DND-41 (cell line): ENCODE results near the gene PUM2.

ENCODE experiments used
- ATAC-seq: fragments of 200-7000 bp; cut with Tn5 transposase; 3 replicates; pipeline ENCODE4 v1.9.1; 2021; ENCODE audit warnings: low read depth; ENCODE audit not compliant: insufficient read depth
- DNase-seq: peaks from one replicate; pipeline ENCODE4 v3.0.0-alpha.2; 2020
- H2AFZ ChIP-seq: 2 replicates; pipeline ENCODE4 v1.6.0; 2012; ENCODE audit warnings: low read depth, low read length
- H3K27ac ChIP-seq: 2 replicates; pipeline ENCODE4 v1.5.1; 2012; ENCODE audit warnings: low read length, inconsistent platforms
- H3K27me3 ChIP-seq: fragments of 200-600 bp; sonication (generic); 2 replicates; pipeline ENCODE4 v1.6.0; 2012; ENCODE audit warnings: low read length, mild to moderate bottlenecking, inconsistent platforms; ENCODE audit not compliant: insufficient read depth, poor library complexity
- H3K36me3 ChIP-seq: 2 replicates; pipeline ENCODE4 v1.5.1; 2012; ENCODE audit warnings: low read length, inconsistent platforms; ENCODE audit not compliant: insufficient read depth
- H3K4me1 ChIP-seq: 2 replicates; pipeline ENCODE4 v1.5.1; 2012; ENCODE audit warnings: mild to moderate bottlenecking, low read length; ENCODE audit not compliant: insufficient read depth
- H3K4me2 ChIP-seq: 2 replicates; pipeline ENCODE4 v1.6.0; 2012; ENCODE audit warnings: mild to moderate bottlenecking, moderate library complexity, low read length, inconsistent platforms; ENCODE audit not compliant: insufficient read depth
- H3K4me3 ChIP-seq, 2 experiments: fragments of 200-600 bp in 1 of 2; shearing (Covaris generic) in 1 of 2; 2 replicates each; pipeline ENCODE4 v1.5.1; 2012 to 2016; ENCODE audit warnings: inconsistent platforms in 2 of 2, low read length in 2 of 2, mild to moderate bottlenecking in 2 of 2, low read depth in 1 of 2, moderate library complexity in 1 of 2
- H3K79me2 ChIP-seq: 2 replicates; pipeline ENCODE4 v1.6.0; 2012; ENCODE audit warnings: low read length, inconsistent platforms; ENCODE audit not compliant: insufficient read depth
- H3K9ac ChIP-seq: 2 replicates; pipeline ENCODE4 v1.6.0; 2012; ENCODE audit warnings: low read depth, mild to moderate bottlenecking, inconsistent platforms, low read length, moderate library complexity
- H3K9me3 ChIP-seq: 2 replicates; pipeline ENCODE4 v1.5.1; 2012; ENCODE audit warnings: low read length, moderate library complexity, mild to moderate bottlenecking, inconsistent platforms; ENCODE audit not compliant: insufficient read depth, severe bottlenecking
- H4K20me1 ChIP-seq: 2 replicates; pipeline ENCODE4 v1.6.0; 2012; ENCODE audit warnings: low read length; ENCODE audit not compliant: insufficient read depth
- EZH2 ChIP-seq: IDR thresholded peaks from 3 replicates; pipeline ENCODE4 v1.6.1; 2012; ENCODE audit warnings: borderline replicate concordance, low read depth, mild to moderate bottlenecking, moderate library complexity, low read length, inconsistent platforms; ENCODE audit not compliant: severe bottlenecking
- TF ChIP-seq, protein P1 (sequence below): IDR thresholded peaks from 2 replicates; pipeline ENCODE4 v1.5.1; 2012; ENCODE audit warnings: borderline replicate concordance, low read length, moderate library complexity, mild to moderate bottlenecking; ENCODE audit not compliant: poor library complexity, severe bottlenecking; ENCODE audit errors: extremely low read depth

The PUM2 gene

DNA sequence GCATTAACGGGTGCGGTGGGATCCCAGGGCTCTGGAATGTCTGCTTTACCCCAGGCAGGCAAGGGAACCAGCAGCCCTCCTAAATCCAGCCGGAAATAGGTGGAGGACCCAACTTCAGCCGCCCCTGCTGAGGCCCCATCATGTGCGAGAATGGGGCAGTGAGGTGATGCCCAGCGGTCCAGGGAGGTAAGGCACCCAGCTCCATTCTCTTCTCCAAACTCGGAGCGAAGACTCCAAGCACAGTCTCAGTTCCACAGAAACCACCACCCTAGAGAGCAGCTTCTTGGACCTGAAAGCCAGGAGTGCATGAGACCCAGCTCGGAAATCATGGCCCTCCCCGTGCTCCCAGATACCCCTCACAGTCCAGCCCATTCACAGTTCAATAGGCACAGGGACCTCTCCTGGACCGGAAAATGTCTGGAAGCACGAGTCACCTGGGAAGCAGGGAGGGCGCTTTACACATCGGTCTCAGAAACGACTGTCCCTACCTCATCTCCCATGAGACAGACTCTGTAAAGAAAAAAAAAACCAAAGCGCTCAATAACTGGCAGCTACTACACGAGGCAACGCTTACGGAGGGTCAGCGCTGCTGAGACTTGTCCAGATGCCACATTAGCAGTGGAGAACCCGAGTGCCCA, 127.8 kb downstream of the PUM2 start:
- Histone ChIP-seq H3K4me3 (no peak overlapping the region), H3K79me2 (no peaks in the 10 kb centered on the region), H3K36me3 (no peaks in the 10 kb centered on the region), H3K27me3 (no peaks in the 10 kb centered on the region), H3K9me3 (no peaks in the 10 kb centered on the region), H3K4me2 (no peak overlapping the region), H2AFZ (no peak overlapping the region), H3K9ac (no peak overlapping the region), H4K20me1 (no peaks in the 10 kb centered on the region), H3K4me1 (no peaks in the 10 kb centered on the region), H3K27ac (no peak overlapping the region)
- TF ChIP-seq, protein P1, sequence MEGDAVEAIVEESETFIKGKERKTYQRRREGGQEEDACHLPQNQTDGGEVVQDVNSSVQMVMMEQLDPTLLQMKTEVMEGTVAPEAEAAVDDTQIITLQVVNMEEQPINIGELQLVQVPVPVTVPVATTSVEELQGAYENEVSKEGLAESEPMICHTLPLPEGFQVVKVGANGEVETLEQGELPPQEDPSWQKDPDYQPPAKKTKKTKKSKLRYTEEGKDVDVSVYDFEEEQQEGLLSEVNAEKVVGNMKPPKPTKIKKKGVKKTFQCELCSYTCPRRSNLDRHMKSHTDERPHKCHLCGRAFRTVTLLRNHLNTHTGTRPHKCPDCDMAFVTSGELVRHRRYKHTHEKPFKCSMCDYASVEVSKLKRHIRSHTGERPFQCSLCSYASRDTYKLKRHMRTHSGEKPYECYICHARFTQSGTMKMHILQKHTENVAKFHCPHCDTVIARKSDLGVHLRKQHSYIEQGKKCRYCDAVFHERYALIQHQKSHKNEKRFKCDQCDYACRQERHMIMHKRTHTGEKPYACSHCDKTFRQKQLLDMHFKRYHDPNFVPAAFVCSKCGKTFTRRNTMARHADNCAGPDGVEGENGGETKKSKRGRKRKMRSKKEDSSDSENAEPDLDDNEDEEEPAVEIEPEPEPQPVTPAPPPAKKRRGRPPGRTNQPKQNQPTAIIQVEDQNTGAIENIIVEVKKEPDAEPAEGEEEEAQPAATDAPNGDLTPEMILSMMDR, result no peak
- no peak for TF ChIP-seq EZH2
- DNase-seq (no peak), ATAC-seq (no peak)

DNA sequence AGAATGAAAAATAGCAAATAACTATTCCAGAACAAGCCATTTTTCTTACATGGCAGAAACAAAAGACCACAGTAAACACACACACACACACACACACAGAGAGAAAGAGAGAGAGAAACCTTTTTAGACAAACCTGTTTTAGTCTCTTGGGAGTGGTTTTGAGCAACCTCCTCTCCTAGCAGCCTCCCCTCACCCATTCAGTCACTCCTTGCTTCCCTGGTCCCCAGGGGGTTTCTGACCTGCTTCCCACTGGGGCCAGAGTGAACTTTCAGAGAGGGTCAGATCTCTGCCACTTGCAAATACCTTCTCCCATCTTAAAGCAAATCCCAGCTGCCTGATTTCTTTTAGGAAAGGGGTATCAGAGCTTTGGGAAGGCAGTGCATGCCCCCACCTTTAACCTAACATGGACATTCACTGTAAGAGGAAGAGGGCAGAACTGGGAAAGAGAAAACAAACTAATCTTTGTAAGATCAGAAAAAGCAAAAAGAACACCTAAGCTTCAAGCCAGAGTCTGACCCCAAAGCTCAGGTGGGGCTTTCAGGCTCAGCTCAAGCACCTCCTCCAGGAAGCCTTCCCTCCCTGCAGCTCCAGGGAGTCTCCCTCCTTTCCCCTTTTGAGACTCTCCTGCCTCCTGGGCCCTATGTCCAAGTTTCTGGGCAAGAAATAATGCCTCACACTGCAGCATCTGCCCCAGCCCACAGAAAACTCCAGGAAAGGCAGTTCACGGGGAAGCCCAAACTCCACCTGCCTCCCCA, 128.5 kb downstream of the PUM2 start:
- Histone ChIP-seq H3K9me3 (no peaks in the 10 kb centered on the region), H2AFZ (no peak overlapping the region), H3K4me3 (no peak overlapping the region), H3K36me3 (no peaks in the 10 kb centered on the region), H3K4me1 (no peaks in the 10 kb centered on the region), H3K27ac (no peak overlapping the region), H3K4me2 (no peak overlapping the region), H3K79me2 (no peaks in the 10 kb centered on the region), H3K9ac (no peak overlapping the region), H3K27me3 (no peaks in the 10 kb centered on the region), H4K20me1 (no peaks in the 10 kb centered on the region)
- DNase-seq (no peak), ATAC-seq (no peak)
- TF ChIP-seq, protein P1, result no peak
- no peak for TF ChIP-seq EZH2

DNA sequence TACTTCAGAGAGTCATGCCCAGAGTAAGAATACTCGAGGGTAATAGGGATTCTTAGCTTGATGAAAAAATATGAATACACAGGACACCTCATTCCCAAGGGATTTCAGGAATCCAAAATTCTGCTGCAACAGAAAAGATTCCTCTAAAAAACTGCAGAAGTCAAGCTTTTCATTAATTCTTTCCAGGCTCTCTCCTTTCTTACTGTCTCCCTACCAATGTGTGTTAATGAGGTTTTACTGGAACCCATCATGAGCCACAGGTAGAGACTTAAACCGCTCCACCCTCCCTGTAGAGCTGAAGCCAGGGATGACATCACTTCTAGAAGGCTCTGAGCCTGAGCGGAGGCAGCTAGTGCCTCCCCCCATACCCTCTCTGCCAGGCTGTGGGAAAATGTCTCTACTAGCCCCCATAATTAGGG, 129.1 kb downstream of the PUM2 start:
- TF ChIP-seq, protein P1, result no peak
- TF ChIP-seq EZH2, result no peak
- H3K36me3 ChIP-seq, result no peaks in the 10 kb centered on the region
- no peak overlapping the region for H3K9ac ChIP-seq
- no peak overlapping the region for H3K4me3 ChIP-seq
- no peaks in the 10 kb centered on the region for H3K9me3 ChIP-seq
- no peak; the same call in 2 of the 3 replicates for ATAC-seq
- no peak for DNase-seq
- H3K27me3 ChIP-seq, result no peaks in the 10 kb centered on the region
- no peak overlapping the region for H3K4me2 ChIP-seq
- no peaks in the 10 kb centered on the region for H3K4me1 ChIP-seq
- H3K79me2 ChIP-seq, result no peaks in the 10 kb centered on the region
- H4K20me1 ChIP-seq, result no peaks in the 10 kb centered on the region
- H3K27ac ChIP-seq, result no peak overlapping the region
- H2AFZ ChIP-seq, result no peak overlapping the region
